Spleen (tissue), 7 donors: ENCODE data around the gene C19orf53.

Experiments used
- POLR2A ChIP-seq, 3 donors: fragments of 450-650 bp; IDR thresholded peaks; one replicate each; pipeline ENCODE4 v1.5.1; 2017; ENCODE audit warnings: antibody characterized with exemption in 3 of 3, mild to moderate bottlenecking in 1 of 3
- POLR2AphosphoS5 ChIP-seq, 3 donors: sonication (generic); formaldehyde crosslinking; IDR thresholded peaks; one replicate each; pipeline ENCODE4 v1.5.1; 2017; ENCODE audit warnings: antibody characterized with exemption in 3 of 3
- TF ChIP-seq, protein P1 (sequence below), 11 experiments: fragments of 200-600 bp in 7 of 11; fragments of 450-650 bp in 4 of 11; sonication (generic) in 4 of 11; IDR thresholded peaks in 8 of 11; conservative IDR thresholded peaks in 3 of 11; 1 replicate in 7 of 11; 2 replicates in 4 of 11; pipeline versions ENCODE4 v1.4.0 to v1.8.0; 2016 to 2021; ENCODE audit warnings: antibody characterized with exemption in 11 of 11, inconsistent platforms in 4 of 11, mild to moderate bottlenecking in 1 of 11
- donor health status: DM: no; HTN: no; CAD: no; lungs with moderate emphysema.
- donor health status: DM: no; HTN: no; CAD: no.
- donor health status: DM: no; HTN: no; CAD: no.

DNA sequence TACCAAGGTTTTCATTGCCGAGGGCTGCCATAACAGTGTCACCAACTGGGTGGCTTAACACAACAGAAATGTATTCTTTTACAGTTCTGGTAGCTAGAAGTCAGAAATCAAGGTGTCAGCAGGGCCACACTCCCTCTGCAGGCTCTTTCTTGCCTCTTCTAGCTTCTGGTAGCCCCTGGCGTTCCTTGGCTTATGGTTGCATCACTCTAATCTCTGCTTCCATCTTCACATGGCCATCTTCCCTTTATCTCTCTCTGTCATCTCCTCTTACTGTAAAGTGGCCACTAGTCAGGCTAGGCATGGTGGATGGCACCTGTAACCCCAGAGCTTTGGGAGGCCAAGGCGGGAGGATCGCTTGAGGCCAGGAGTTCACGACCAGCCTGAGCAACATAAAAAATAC lies 47.9 kb upstream of the C19orf53 start:
- TF ChIP-seq, protein P1, sequence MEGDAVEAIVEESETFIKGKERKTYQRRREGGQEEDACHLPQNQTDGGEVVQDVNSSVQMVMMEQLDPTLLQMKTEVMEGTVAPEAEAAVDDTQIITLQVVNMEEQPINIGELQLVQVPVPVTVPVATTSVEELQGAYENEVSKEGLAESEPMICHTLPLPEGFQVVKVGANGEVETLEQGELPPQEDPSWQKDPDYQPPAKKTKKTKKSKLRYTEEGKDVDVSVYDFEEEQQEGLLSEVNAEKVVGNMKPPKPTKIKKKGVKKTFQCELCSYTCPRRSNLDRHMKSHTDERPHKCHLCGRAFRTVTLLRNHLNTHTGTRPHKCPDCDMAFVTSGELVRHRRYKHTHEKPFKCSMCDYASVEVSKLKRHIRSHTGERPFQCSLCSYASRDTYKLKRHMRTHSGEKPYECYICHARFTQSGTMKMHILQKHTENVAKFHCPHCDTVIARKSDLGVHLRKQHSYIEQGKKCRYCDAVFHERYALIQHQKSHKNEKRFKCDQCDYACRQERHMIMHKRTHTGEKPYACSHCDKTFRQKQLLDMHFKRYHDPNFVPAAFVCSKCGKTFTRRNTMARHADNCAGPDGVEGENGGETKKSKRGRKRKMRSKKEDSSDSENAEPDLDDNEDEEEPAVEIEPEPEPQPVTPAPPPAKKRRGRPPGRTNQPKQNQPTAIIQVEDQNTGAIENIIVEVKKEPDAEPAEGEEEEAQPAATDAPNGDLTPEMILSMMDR (IDR thresholded peaks at IDR 0.05 in 8 of 11, conservative IDR thresholded peaks at IDR 0.05 in 3 of 11) = no peak
- TF ChIP-seq POLR2AphosphoS5 (IDR thresholded peaks at IDR 0.05) = no peak
- TF ChIP-seq POLR2A (IDR thresholded peaks at IDR 0.05) = no peak
